HG02884 (cell line): ENCODE data around the gene EHMT1.

Experiments
- ATAC-seq: cut with Tn5 transposase; IDR thresholded peaks from one replicate; pipeline ENCODE4 v1.9.1; 2021; ENCODE audit warnings: mild to moderate bottlenecking, moderate library complexity; ENCODE audit not compliant: unreplicated experiment

EHMT1 gene

GRCh38 chr9:137734181-137734580 lies 115.4 kb downstream of the EHMT1 start:
- ATAC-seq: no peak

- ATAC-seq: peak; percentile 78
Observed at GRCh38 chr9:137738182-137738696, 119.4 kb downstream of the EHMT1 start.

DNA sequence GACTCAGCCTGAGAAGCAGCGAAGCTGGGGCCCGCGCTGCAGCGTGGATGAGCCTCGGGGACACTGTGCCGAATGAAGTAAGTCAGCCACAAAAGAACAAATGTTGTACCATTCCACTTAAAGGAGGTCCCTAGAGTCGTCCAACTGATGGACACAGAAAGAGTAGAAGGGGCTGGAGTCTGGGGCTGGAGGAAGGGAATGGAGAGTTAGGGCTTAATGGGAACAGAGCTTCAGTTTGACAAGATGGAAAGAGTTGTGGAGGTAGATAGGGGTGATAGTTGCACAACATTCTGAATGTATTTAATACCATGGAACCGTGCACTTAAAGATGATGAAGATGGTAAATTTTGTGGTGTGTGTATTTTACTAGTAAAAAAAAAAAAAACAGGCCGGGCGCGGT lies 119.9 kb downstream of the EHMT1 start:
- ATAC-seq: no peak

DNA sequence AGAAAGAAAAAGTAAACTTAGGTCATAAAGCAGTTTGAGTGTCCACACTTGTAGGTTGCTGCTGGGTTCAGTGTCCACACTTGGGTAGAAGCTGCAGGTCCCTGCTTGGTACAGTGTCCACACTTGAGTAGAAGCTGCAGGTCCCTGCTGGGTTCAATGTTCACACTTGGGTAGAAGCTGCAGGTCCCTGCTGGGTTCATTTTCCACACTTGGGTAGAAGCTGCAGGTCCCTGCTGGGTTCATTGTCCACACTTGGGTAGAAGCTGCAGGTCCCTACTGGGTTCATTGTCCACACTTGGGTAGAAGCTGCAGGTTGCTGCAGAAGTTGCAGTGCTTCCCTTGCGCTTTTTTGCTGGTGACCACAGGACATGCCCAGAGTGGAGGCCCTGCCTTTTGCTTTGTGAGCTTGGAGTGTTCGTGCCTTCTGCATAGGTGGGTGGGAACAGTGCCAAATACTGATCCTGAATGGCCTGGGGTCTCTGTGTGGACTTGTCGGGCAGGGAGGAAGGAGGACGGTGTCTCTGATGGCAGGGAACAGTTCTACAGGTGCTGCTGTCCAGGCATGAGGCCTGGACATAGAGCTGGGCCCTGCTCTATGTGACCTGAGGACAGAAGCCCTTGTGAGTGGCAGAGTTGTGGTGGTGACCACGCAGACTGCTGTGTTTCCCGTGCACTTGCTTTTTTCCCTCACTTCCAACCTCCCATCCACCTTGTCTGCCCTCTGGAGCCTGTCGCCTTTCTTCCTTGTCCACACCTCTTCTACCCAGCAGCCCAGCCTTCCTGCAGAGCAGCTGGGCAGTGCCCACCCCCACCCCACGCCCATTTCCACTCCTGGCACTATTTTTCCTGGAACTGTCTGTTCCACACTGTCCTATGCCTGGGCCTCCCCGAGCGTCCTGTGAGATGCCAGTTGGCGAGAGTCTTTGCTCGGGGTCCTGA lies 120.8 kb downstream of the EHMT1 start:
- ATAC-seq: no peak

DNA sequence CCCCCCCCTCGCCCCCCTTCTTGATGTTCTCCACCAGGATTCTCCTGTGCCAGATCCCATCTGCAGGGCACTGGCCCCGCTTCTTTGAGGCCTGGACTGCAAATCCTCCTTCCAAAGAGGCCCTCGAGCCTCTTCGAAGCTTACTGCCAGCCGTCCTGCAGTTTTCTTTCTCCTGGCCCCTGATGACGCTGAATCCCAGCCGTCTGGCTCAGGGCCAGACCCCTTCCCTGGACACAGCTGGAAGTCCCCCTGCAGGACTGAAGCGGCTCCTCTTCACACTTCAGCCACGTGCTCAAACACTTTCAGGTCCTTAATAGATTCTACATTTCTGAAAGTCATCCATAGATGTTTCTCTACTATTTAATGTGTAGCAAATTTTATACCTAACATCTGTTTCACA lies 121.5 kb downstream of the EHMT1 start:
- no peak for ATAC-seq

DNA sequence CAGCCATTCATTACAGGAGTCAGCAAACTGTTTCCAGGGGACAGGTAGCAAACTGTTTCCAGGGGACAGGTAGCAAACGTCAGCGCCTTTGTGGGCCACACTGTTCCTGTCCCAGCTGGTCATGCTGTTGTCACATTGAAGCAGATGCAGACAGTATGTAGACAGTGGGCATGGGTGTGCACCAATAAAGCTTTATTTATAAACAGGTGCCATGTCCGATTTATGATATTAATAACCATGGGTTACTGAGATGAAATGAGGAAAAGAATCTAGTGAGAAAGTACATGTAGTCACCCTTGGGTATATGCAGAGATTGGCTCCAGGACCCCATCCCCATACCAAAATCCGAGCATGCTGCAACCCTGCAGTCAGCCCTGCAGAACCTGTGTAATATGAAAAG lies 122.5 kb downstream of the EHMT1 start:
- ATAC-seq: no peak

GRCh38 chr9:137742698-137743097 lies 123.9 kb downstream of the EHMT1 start:
- no peak for ATAC-seq

DNA sequence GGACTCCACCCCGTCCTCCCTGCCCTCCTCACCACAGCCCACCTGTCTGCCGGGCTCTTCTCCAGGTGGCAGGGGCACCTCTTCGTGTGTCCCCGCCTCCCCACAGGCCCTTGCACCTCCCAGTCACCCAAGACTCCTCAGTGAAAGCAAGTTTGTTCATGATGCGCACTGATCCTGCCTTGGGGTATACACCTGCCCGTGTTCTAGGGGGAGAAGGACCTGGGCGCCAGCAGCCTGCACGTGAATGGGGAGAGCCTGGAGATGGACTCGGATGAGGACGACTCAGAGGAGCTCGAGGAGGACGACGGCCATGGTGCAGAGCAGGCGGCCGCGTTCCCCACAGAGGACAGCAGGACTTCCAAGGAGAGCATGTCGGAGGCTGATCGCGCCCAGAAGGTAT lies 124.9 kb downstream of the EHMT1 start:
- no peak for ATAC-seq

DNA sequence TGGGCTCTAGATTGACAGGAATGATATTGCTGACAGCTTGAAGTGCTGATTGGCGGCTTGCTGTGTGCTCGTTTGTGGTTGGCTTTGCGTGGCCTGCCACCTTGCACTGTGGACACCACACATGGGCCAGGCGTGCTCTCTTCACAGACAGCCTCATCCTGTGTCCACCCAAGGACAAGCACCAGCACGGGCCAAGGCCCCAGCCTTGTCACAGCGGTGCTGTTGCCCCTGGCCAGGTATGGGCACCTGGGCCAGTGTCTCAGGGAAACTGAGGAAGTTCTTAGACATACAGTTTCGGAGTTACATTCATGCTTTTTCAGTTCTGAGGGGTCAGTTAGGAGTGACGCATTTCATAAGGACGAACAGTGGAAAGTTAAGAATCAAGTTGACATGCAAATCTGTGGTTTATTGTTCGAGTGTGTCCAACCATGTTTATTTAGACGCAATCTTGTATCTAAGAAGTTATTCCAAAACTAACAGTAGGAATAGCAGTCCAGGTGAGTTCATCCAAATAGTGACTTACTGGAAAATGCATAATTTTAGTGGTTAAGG lies 125.9 kb downstream of the EHMT1 start:
- ATAC-seq: no peak

DNA sequence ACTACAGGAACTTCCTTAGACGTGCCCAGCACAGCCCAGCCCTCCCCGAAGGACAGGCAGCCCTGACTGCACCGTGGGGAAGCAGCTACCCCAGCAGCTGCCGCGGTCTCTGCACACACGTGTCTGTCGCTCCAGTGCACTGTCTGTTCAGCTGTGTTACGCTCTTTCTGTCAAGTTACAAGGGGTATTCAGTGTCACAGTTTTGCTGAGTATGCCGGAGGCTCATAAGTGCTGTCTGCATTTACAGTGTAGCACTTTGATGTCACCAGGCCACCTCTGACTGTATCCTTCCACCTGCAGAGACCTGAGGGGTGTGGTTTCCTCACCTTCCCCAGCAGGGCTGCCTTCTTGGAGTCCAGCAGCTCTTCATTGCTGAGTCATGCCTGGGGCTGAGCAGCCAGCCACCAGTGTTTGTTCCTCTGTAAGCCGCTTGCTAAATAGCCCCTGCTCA lies 126.8 kb downstream of the EHMT1 start:
- ATAC-seq: no peak

GRCh38 chr9:137748311-137748710 lies 129.5 kb downstream of the EHMT1 start:
- ATAC-seq: no peak

DNA sequence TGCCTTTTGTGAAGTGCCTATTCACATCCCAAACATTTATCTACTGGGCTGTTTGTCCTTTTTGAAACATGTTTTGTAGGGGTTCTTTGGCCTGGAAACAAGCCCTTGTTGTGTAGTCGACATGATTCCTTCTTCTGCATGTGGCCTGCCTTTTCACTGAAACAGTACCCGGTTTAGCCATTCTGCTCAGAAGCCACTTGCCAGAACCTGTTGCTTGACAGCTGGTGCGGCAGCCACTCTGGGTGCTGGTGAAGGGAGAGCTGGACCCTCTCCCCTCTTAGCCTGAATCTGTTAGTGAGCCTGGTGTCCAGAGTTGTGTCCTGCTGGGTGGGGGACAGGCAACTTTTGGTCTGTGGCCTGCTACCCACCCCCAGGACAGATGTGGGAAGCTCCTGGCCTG lies 129.9 kb downstream of the EHMT1 start:
- ATAC-seq: no peak

DNA sequence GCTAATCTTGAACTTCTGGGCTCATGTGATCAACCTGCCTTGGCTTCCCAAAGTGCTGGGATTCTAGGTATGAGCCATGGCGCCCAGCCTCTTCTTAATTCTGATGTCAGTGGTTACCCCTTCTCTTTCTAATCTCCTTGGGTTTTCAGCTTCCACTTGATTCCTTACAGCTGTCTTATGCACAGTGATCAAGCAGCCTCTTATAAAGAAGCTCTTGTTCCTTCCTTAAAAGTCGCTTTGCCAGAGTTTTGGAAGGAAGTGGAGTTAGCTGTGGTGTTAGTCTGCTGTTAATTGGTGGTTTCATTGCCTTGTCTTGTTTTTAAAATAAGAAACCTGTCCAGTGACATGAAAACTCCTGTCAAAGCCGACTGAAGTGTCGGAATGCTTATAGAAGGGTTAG lies 130.7 kb downstream of the EHMT1 start:
- no peak for ATAC-seq

GRCh38 chr9:137750007-137750406 lies 131.2 kb downstream of the EHMT1 start:
- no peak for ATAC-seq

DNA sequence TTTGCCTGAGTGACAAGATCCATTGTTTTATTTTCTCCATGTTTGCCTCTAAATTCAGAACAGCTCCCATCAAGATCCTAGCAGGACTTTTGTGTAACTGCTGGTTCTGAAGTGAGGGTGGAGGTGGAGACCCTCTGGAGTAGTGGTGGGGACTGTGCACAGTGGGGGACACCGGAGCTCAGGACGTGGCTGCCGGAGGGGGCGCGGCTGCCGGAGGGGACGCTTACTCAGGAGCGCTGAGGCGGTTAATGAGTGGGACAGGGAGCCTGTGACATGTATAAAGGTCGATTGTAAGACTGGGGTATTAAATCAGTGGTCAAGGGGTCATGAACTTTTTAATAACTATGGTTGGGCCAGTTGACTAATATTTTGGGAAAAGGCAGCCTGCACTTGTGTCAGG lies 131.8 kb downstream of the EHMT1 start:
- no peak for ATAC-seq

DNA sequence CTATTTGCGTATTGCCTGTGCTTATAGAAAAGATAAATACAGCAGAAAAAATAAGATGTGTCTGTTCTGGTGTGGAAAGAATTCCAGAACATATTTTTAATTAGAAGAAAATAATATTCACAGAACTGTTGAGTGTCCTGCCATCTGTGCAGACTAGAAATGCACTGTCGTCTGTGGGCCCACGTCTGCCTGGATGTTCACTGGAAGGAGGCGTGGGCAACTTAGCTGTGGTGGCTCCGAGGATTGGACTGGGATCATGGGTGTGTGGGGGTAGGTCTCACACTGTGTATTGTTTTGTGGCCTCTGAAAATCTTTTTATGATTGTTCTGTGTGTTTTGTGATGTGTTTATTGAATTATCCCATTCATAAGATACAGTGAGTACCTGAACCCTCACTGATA lies 132.8 kb downstream of the EHMT1 start:
- no peak for ATAC-seq

- ATAC-seq: no peak
Observed at GRCh38 chr9:137752426-137752825, 133.6 kb downstream of the EHMT1 start.

DNA sequence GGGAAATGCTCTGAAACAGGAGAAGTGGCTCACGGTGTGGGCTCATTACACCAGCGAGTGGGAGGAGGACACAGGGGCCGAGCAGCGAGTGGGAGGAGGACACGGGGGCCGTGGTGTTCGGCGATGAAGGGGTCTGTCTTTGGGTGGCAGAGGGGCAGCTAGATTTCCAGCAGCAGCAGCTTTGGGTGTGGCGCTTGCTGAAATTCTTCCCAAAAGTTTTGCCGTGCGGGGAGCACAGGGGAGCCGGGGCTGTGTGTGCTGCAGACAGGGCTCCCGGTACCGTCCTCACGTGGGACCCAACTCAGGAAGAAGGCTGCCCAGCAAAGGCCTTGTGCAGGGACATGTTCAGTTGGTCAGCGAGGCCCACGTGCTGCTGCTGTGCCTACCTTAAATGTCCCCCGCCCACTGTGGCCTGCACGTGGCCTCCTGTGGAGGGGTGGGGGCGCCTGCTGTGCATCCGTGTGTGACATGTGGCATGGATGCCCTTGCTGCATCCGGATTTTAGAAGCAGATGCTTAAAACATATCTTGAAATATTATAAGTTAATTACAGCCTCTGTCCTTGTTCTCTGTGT lies 134.5 kb downstream of the EHMT1 start:
- ATAC-seq: no peak

DNA sequence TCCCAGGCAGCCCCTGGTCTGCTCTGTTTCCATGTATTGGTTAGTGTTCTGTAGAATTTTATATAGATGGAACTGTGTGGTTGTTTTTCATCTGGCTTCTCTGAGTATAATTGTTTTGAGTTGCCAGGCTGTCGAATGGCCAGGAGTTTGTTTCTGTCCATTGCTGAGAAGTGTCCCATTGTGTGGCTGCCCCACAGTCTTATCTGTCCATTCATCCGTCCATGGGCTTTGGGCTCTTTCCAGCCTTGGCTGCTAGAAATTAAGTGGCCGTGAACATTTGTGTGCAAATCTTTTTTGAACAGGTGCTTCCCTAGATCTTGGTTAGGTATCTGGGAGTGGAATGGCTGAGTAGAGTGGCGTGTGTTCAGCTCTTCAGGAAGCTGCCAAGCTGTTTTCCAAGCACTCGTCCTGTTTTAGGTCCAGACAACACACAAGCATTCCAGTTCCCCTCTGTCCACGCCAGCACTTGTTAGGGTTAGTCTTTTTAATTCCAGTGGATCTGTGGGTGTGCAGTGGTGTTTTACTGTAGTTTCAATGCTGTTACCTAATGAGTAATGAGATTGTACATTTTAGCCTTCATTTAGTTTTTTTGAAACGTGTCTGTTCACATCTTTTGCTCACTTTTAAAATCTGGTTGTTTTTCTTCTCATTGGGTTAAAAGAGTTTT lies 136.6 kb downstream of the EHMT1 start:
- no peak for ATAC-seq

- ATAC-seq: no peak
Observed at GRCh38 chr9:137756045-137756744, 137.4 kb downstream of the EHMT1 start.

DNA sequence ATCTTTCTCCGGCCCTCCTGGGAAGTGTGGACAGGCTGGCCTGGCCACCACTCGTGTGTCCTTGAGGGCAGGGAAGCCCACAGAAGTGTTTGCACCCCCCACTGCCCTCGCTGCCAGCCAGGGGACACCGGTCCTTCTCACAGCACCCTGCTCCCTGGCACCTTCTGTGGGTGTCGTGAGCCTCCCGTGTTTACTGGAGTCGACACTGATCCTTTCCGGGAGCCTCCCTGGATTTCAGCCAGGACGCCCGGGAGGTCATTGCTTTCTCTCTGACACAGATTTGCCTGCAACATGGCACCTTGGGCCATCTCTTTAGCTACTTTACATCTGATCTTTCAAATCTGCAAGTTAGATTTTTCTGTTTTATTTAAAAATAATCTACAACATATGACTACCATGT lies 138.3 kb downstream of the EHMT1 start:
- ATAC-seq: no peak
